HG03575 (cell line): ENCODE results near the gene CCDC148.

ENCODE experiments used
- ATAC-seq: cut with Tn5 transposase; IDR thresholded peaks from one replicate; pipeline ENCODE4 v1.9.1; 2021; ENCODE audit not compliant: unreplicated experiment, insufficient number of reproducible peaks, low FRiP score; ENCODE audit errors: extremely low read depth

CCDC148 gene

GRCh38 chr2:158144914-158145625 lies 311.5 kb downstream of the CCDC148 start:
- ATAC-seq = no peak

GRCh38 chr2:158143703-158144360 lies 312.7 kb downstream of the CCDC148 start:
- no peak for ATAC-seq

GRCh38 chr2:158142568-158143332 lies 313.8 kb downstream of the CCDC148 start:
- ATAC-seq = no peak

GRCh38 chr2:158142165-158142564 lies 314.4 kb downstream of the CCDC148 start:
- ATAC-seq = no peak

GRCh38 chr2:158140201-158140600 lies 316.4 kb downstream of the CCDC148 start:
- no peak for ATAC-seq

GRCh38 chr2:158138255-158138654 lies 318.3 kb downstream of the CCDC148 start:
- ATAC-seq = no peak

- ATAC-seq = no peak
Measured at GRCh38 chr2:158135096-158135495, 321.5 kb downstream of the CCDC148 start.

- ATAC-seq = no peak
Measured at GRCh38 chr2:158134655-158135054, 321.9 kb downstream of the CCDC148 start.

GRCh38 chr2:158134055-158134454 lies 322.5 kb downstream of the CCDC148 start:
- no peak for ATAC-seq

- no peak for ATAC-seq
Measured at GRCh38 chr2:158131919-158132566, 324.5 kb downstream of the CCDC148 start.

GRCh38 chr2:158131483-158131912 lies 325.1 kb downstream of the CCDC148 start:
- ATAC-seq = no peak

GRCh38 chr2:158130832-158131473 lies 325.6 kb downstream of the CCDC148 start:
- no peak for ATAC-seq

GRCh38 chr2:158129037-158129436 lies 327.5 kb downstream of the CCDC148 start:
- ATAC-seq = no peak

GRCh38 chr2:158128168-158128973 lies 328.2 kb downstream of the CCDC148 start:
- no peak for ATAC-seq

- no peak for ATAC-seq
Measured at GRCh38 chr2:158127380-158127804, 329.2 kb downstream of the CCDC148 start.

- ATAC-seq = no peak
Measured at GRCh38 chr2:158125756-158126498, 330.6 kb downstream of the CCDC148 start.

- no peak for ATAC-seq
Measured at GRCh38 chr2:158124896-158125295, 331.7 kb downstream of the CCDC148 start.
